Activated naive CD8-positive, alpha-beta T cell treated with anti-CD3 and anti-CD28 coated beads, Interleukin-2, amount 50 U/mL, for 16 hours (primary cell): ENCODE results near the gene ANO8.

Experiments used
- DNase-seq: peaks from one replicate; pipeline ENCODE4 v3.0.0-alpha.2; 2020; ENCODE audit warnings: low read depth, low spot score

The ANO8 gene

DNA sequence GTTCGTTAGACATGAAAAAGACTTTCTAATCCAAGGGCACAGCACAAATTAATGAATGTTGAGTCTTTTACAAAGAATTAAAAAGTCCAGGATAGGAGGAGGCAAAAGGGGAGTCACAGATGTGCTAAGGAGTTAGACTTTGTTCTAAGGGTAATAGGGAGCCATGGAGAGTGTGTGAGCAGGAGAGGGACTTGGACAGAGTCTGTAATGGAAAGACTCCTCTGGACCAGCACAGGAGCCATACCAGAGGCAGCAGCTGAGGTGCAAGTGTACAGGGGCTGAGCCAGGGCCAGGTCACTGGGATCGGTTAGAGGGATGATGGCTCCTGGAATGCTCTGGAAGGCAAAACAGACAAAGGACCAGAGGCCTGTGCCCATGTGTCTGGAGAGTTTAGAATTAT, 13.2 kb upstream of the ANO8 start:
- no peak for DNase-seq

DNA sequence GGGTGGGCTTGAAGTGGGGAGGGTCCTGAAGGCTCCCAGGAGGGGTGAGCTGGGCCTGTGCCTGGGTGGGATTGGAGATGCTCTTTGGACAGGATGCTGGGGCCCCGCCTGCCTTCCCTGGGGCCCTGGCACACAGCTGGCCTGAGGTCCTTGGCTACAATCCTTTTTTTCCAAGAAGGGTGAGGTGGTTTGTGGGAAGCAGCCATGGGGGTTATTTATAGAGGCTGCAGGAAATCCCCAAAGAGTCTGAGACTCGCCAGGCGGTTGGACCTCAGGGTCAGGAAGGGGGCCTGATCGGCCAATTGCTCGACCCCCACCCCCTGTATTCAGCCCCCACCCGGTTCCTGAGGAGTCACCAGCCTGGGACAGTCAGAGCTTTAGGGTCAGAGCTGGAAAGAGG, 12.7 kb upstream of the ANO8 start:
- no peak for DNase-seq

DNA sequence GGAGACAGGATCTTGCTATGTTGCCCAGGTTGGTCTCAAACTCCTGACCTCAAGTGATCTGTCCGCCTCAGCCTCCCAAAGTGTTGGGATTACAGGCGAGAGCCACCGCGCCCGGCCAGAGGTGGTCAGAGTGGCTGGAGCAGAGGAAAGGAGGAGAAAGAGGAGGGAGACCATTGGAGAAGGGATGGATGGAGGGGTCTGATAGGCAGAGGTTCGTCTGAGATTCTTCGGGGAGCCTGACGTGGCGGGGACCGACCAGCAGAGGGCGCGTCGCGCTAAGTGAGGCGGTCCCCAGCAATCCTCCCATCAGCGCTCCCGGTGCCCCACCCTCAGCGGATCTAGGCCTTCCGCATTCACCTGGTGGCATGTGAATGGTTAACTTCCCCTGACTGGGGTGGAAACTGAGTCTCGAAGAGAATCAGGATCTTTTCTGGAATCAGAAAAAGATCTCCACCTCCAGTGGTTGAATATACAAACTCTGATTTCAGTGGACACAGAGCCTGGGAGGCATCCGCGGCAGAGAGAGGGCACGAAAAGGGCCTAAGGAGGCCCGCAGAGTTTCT, 11.5 kb upstream of the ANO8 start:
- peak; percentile 60 for DNase-seq

DNA sequence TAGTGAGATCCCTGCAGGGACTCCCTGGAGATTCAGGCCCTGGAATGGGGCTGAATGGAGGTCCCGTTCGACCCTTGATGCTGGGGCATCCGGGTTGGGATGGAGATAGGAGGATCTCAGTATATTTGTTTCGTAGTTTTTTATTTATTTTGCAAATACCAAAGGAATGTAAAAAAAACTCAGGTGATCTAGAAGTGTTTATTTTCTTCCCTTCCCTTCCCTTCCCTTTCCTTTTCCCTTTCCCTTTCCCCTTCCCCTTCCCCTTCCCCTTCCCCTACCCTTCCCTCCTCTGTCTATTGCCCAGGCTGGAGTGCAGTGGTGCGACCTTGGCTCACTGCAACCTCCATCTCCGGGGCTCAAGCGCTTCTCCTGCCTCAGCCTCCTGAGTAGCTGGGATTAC, 7.2 kb upstream of the ANO8 start:
- no peak for DNase-seq

DNA sequence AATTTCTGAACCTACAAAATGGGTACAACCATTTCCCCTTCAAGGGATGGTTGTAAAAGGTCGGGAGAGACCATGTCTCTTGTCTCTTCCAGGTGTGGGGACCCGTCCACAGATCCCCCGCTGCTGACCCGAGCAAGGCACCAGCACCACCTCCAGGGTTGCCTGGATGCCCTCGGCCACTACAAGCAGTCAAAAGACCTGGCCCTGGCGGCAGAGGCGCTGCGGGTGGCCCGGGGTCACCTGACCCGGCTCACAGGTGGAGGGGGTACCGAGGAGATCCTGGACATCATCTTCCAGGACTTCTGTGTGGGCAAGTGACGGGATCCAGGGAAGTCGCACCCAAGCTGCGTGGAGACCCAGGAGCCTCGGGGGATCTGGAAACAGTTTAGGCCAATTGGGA, 6.7 kb upstream of the ANO8 start:
- no peak for DNase-seq

DNA sequence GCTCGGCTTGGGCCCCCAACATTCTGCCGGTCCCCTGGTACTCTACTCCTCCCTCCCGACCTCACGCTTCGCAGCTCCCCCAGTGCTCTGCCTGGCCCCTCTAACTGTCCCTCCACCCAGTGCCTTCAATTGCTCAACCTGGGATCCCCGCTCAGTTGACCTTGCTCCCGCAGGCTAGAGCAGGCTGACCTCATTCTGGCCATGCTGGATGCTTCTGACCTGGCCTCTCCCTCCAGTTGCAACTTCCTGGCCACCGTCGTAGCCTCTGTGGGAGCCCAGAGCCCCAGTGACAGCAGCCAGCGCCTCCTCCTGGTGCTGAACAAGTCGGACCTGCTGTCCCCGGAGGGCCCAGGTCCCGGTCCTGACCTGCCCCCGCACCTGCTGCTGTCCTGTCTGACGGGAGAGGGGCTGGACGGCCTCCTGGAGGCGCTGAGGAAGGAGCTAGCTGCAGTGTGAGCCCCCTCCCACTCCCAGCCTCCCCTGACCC, 6.3 kb upstream of the ANO8 start:
- no peak for DNase-seq

DNA sequence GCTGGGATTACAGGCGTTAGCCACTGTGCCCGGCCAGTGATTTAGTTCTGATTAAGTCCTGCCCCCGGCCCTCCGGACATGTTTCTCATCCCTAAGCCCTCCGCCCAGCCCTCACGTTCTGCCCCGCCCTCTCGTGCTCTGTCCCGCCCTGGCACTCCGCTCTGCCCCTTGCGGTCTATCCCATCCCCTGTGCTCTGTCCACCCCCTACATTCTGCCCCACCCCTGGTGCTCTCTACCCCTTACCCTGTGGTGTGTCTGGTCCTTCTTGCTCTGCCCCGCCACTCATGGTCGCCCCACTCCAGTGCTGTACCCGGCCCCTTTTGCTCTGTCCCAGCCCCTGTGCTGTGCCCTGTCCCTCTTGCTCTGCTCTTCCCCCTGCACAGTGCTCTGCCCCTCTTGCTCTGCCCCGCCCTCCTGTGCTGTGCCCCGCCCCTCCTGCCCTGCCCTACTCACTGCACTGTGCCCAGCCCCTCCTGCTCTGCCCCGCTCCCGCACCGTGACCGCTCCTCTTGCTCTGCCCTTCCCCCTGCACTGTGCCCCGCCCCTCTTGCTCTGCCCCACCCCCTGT, 5.7 kb upstream of the ANO8 start:
- no peak for DNase-seq

DNA sequence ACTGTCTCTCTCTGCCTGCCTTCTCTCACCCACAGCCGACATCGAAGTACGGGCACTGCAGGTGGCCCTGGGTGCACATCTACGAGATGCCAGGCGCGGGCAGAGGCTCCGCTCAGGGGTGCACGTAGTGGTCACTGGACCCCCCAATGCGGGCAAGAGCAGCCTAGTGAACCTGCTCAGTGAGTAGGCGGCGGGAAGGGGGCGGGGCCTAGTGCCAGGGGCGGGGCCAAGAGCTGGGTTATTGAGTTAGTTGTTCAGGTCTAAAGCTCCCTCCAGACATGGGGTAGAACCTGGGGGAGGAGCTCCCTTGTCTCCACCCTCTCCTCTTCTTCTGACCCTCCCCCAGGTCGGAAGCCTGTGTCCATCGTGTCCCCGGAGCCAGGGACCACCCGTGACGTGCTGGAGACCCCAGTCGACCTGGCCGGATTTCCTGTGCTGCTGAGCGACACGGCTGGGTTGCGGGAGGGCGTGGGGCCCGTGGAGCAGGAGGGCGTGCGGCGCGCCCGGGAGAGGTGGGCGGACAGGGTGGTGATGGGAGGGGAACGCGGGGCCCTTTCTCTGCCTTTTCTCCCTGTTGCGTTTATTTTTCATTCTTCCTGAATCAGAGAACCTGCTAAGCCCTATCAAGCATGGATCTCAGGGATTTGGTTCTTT, 4.6 kb upstream of the ANO8 start:
- DNase-seq = no peak

DNA sequence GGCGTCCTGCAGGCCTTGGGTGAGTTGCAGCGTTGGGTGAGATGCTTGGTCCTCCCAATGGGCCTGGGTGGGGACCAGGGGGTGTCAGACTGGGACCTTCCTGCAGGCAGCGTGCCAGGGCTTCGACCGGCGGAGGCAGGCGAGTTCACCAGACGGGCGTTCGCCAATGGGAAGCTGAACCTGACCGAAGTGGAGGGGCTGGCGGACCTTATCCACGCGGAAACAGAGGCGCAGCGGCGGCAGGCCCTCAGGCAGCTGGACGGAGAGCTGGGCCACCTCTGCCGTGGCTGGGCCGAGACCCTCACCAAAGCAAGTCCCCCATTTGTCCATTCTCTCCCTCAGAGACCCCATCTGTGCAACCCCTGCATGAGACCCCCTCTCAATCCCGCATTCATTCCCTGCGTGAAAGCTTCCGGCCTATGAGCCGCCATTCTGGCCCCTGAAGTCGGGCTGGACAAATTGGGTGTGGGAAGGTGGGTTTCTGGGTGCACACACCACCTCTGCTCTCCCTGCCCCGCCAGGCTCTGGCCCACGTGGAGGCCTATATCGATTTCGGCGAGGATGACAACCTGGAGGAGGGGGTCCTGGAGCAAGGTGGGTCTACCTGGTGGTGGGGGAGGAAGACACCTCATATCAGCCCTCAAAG, 3.9 kb upstream of the ANO8 start:
- no peak for DNase-seq

DNA sequence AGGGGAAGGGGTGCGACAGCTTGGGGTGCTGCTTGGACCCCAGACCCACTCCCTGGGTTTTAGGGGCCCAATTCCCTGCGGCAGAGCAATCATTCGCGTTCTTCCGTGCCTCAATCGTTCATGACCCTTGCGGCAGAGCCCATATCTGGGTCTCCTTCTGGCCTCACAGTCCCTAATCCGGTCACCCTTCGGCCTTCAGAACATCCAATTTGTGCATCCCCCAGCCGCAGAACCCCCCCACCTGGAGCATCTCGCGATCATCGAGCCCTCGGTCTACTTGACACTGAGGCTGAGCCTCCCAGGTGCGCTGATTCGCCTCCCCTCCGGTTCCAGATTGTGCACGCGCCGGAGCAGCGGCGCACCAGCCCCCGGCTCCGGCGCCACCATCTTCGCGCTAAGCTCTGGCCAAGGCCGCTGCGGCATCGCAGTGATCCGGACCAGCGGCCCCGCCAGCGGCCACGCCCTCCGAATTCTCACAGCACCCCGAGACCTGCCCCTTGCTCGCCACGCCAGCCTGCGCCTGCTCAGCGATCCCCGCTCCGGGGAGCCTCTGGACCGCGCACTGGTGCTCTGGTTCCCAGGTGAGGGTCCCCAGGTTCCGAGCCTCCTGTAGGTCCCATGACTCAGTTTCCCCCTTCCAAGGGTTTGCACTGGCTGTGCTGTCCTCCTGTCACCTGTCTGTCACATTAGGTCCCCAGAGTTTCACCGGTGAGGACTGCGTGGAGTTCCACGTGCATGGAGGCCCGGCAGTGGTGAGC, 3.2 kb upstream of the ANO8 start:
- DNase-seq = no peak

DNA sequence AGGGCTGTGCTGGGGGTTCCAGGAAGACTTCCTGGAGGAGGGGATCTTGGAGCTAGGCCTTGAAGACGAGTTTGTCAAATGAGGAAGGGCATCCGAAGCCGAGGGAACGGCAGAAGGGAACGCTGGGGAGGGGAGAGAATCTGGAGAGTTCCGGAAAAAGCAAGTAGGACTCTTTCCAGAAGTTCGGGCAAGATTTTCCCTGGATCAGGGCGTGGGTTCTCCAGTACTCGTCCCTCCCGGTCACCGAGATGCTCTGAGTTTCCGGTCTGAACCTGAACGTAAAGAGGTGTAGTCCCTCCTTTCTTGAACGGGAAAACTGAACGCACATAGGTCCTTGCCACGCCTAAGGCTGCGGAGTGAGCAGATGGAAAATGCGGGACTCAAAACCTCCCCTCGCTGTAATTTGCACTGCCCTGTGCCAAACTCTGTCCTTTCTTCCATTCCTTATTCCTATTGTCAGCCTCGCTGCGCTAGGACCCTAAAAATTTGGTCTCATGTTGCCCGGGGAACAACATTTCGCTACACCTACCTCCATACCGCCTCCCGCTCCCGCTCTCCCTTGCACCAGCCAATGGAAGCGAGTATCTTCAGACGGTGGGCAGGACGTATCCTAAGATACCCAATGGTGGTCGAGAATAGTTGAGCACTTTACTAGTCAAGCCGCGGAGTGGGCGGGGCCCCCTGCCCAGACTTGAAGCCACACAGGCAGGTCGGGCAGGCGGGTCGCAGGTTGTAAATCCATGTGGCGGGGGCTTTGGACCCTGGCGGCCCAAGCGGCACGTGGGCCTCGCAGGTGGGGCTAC, 2.4 kb upstream of the ANO8 start, which contains the start of gene GTPBP3:
Gene GTPBP3, plus strand, starts transcription at position 682 of the 803 bp plus-strand sequence. Its CDS starts 59 bp downstream, at position 741.
- DNase-seq = peak; percentile 94

DNA sequence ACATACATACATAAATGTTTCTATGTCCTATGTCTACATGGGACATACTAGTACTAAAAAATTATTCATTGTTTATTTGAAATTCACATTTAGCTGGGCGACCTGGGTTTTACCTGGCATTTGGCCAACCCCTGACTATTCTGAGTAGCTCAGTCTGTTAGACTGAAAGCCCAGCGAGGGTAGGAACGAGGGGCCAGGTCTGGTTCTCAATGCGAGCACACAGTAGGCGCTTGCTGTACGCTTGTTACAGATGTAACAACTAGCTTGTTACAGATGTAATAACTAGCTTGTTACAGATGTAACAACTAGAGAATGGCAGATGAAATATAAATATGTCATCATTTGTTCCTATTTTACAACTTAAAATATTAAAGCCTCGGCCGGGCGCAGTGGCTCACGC, 920 bp upstream of the ANO8 start:
- DNase-seq = no peak

DNA sequence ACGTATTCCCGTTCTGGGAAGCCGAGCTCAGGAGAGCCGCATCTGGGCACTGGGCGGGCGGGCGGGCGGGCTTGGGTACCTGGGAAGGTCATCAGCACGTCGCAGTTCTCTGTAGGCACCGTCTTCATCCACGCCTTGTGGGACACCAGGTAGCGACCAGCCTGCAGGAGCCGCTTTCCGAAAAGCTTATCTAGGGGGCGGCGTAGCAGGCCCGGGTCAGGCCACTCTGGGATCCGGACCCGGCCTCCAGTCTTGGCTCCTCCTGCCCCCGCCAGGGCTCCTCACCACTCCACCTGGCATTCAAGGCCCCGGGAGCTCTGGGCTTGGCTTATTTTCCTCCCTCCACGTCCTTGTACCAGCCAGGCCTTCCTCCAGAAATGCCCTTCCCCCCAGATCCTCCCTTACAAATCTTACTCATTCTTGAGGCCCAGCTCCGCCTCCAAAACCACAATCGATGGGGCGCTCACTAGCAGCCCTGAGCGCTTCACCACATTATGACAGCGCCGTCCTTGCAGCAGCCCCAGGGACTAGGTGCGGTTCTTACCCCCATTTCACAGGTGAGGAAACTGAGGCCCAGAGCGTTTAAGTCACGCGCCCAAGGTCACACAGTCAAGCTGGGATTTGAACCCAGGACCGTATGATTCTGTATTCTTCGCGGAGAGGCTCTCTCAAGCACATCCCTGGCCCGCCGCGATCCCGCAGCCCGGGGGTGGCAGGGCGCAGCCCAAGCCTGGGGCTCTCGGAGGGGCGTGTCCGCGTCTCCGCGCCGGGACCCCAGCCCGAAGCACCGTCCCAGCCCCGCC, 843 bp downstream of the ANO8 start:
- DNase-seq = peak; percentile 47

DNA sequence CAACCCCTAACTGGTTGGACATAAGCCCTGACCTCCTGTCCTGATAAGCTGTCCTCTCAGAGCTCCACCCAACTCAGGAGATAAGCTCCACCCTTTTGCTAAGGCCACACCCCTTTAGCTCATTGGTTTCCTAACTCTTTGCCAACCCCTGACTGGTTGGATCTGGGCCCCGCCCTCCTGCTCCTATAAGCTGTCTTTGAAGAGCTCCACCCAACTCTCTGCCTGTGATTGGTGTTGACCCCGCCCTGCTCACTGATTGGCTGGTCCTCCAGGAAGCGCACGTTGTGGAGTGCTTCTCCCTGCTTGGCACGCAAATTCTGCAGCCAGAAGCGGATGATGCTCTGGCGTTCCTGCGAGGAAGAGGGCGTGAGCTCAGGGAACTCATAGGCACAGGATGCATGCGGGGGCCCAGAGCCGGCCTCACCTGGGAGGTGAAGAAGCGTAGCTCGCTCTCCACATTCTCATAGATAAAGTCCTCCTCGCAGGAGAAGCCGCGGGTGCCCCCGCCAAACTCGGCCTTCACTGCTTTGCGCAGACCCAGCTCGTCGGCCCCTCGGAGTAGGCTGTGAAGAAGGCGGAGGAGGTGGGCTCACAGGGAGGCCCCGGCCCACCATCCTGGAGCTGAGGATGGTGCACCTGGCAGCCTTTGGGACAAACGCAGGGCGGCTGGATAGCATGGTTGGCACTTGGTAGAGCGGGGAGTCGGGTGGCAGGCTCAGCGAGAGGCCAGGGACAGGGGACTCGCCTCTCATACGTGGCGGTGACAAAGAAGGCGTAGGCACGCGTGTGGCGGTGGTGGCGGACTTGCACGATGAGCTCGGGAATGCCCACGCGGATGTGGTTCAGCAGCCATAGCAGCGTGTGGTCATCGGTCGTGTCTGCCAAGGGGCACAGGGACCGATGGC, 1.7 kb downstream of the ANO8 start:
- DNase-seq = no peak

DNA sequence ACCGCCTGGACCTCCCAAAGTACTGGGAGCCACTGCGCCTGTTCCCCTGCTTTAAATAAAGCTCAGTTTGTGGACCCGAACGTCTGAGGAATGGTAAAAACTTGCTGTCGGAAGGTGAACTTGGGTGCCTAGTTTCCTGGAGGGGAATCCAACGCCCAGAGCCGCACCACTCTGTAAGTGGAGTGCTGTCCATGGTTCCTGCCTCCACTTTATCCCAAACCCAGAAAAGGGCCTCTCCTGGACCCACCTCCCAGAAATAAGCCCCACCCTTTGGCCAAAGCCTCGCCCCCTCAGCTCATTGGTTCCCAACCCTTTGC, 2.3 kb downstream of the ANO8 start:
- DNase-seq = no peak

DNA sequence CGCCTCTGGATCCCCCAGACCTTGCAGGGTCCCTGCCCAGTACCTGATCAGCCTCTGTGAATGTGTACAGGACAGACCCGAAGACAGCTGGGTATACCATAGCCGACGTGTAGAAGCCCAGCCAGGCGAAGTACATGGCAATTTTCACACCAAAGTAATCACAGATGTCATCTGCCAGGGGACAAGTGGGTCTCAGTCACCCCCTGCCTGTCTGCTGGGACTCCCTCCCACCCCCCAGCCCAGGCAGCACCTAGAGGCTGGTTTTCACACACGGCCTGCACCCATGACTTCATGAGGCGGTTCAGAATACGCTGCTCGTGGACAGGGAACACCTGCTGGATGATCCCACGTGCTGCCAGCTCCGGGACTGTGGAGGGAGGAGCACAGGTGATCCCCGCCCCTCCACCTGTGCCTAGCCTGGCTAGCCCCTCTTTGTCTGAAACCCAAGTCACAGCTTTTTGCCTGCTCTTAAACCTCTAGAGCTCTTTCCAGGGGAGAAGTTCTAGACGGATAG, 3.6 kb downstream of the ANO8 start:
- DNase-seq = no peak

DNA sequence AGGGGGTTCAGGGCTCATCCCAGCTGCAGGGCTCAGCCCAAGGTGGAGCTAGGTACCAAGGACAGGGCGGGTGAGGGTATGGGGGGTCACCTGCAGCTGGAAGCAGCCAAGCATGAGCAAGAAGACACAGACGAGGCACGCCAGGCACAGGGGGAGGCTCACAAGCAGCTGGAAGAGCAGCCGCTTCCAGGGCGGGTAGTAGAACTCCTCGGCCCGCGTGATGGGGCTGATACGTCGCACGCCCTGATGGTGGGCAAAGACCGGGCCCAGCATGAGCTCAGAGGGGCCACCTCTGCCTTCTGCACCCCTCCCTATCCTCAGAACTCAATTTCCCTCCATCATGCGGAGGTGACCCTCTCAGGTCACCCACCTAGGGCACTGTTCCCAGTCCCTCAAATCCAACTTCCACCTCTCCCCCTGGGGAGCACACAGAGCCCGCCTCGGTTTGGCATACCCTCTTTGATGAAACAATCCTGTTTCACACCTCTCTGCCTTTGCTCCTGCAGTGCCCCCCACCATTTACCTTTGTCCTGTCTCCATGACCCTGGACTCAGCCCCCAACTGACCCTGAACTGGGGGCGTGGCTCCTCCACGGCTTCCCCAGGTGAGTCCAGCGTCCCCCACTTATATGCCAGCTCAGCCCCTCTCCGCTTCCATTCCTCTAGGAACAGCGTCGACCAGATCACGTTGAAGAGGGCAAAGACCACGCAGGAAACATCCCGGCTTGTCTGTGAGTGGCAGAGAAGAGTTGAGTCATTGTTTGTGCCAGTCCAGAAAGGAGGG, 4.2 kb downstream of the ANO8 start:
- no peak for DNase-seq
